SK-N-MC (cell line): Measurements from ENCODE around the gene HK1.

Source experiments
- DNase-seq: peaks from one replicate; pipeline ENCODE4 v3.0.0-alpha.2; 2011; ENCODE audit warnings: low read depth, low spot score
- H3K27ac ChIP-seq: fragments of 200-600 bp; sonication (generic); 2 replicates; pipeline ENCODE4 v1.5.1; 2016; ENCODE audit warnings: mixed run types
- H3K36me3 ChIP-seq: fragments of 200-600 bp; sonication (generic); 2 replicates; pipeline ENCODE4 v1.6.1; 2017; ENCODE audit warnings: antibody characterized with exemption, low read length, mixed read lengths; ENCODE audit not compliant: insufficient read depth
- H3K4me3 ChIP-seq: fragments of 200-600 bp; sonication (generic); 2 replicates; pipeline ENCODE4 v1.5.1; 2016
- H3K9ac ChIP-seq: fragments of 200-600 bp; sonication (generic); 2 replicates; pipeline ENCODE4 v1.8.0; 2017; ENCODE audit warnings: mixed run types, mixed read lengths; ENCODE audit not compliant: insufficient read length
- H3K9me3 ChIP-seq: fragments of 200-600 bp; sonication (generic); 2 replicates; pipeline ENCODE4 v1.6.1; 2017; ENCODE audit warnings: low read depth, mild to moderate bottlenecking, antibody characterized with exemption, low read length, moderate library complexity, mixed read lengths
- EZH2 ChIP-seq: fragments of 200-600 bp; sonication (generic); IDR thresholded peaks from one replicate; pipeline ENCODE4 v1.6.1; 2017; ENCODE audit warnings: antibody characterized with exemption
- FOXP2 ChIP-seq: optimal IDR thresholded peaks from 2 replicates; pipeline ENCODE3; 2011; ENCODE audit warnings: mild to moderate bottlenecking, moderate library complexity; ENCODE audit not compliant: insufficient read depth; ENCODE audit errors: extremely low read length, control extremely low read depth
- POLR2AphosphoS5 ChIP-seq: IDR thresholded peaks from 2 replicates; pipeline ENCODE4 v1.6.1; 2012; ENCODE audit warnings: mild to moderate bottlenecking, low read depth, low read length, borderline replicate concordance

The HK1 gene

GRCh38 chr10:69240455-69240854, 37.8 kb upstream of the HK1 start:
- TF ChIP-seq POLR2AphosphoS5 (no peak), EZH2 (no peak), FOXP2 (no peak)
- Histone ChIP-seq H3K27ac (no peak overlapping the region), H3K36me3 (no peaks in the 10 kb centered on the region), H3K9me3 (no peaks in the 10 kb centered on the region), H3K9ac (no peak overlapping the region), H3K4me3 (no peak overlapping the region)
- no peak for DNase-seq

DNA sequence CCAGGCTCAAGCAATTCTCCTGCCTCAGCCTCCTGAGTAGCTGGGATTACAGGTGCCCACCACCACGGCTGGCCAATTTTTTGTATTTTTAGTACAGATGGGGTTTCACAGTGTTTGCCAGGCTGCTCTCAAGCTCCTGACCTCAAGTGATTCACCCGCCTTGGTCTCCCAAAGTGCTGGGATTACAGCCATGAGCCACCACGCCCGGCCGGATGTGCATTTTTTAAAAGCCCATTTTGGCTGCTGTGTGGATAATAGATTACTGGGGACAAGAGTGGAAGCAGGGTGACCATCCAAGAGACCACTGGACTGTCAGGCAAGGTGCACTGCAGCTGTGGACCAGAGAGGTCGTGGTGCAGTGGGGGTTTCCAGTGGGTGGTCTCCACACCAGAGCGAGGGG, 36.7 kb upstream of the HK1 start:
- TF ChIP-seq FOXP2 (no peak), POLR2AphosphoS5 (no peak), EZH2 (no peak)
- Histone ChIP-seq H3K36me3 (no peaks in the 10 kb centered on the region), H3K4me3 (no peak overlapping the region), H3K9me3 (no peaks in the 10 kb centered on the region), H3K27ac (no peak overlapping the region), H3K9ac (no peak overlapping the region)
- DNase-seq = no peak

DNA sequence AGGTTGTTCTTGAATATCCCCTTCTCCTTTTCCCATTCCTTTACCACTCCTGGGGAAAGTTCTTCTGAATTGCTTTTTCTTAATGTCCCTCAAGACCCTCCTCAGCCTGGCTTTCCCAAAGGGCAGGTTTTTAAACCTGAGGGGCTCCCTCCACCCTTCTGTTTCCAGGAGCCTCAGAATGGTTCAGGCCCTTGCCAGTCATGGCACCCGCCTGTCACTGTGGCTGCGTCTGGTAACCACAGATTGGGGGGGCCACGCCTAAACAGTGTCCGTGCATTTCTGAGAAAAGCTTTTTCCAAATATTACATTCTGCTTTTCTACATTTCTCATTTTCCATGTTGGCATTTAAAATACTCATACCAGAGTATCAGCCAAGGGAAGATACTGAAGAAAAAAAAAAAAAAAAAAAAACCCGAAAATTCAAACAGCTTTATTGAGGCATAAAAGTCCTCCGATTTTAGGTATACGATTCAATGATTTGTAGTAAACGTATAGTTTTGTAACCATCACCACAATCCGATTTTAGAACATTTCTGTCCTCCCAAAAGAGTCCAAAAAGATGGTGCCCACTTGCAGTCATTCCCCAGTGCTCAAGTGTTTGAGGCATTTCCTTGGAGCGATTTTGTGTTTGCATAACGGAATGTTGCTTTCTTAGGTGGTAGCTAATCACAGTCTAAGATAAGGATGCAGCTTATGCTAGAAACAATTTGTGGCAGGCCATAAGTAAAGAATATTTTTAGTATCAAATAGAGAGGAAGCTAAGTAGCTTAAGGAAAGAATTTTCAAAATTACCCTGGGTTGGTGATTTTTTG, 36.0 kb upstream of the HK1 start:
- no peak overlapping the region for H3K9ac ChIP-seq
- no peak for DNase-seq
- TF ChIP-seq POLR2AphosphoS5 = no peak
- no peak for TF ChIP-seq EZH2
- no peak for TF ChIP-seq FOXP2

GRCh38 chr10:69242852-69243212, 35.5 kb upstream of the HK1 start:
- H3K27ac ChIP-seq = peak overlapping the region; percentile 62; the same call in 1 of the 2 replicates
- peak; percentile 56 for DNase-seq
- H3K36me3 ChIP-seq = no peaks in the 10 kb centered on the region
- TF ChIP-seq FOXP2 (no peak), POLR2AphosphoS5 (no peak), EZH2 (no peak)
- H3K9ac ChIP-seq = no peak overlapping the region
- H3K4me3 ChIP-seq = peak overlapping the region; percentile 48
- no peaks in the 10 kb centered on the region for H3K9me3 ChIP-seq

More for the DNA sequence above, 36.0 kb upstream of the HK1 start:
- Histone ChIP-seq H3K4me3 (peak overlapping the region; percentile 48), H3K36me3 (no peaks in the 10 kb centered on the region), H3K9me3 (no peaks in the 10 kb centered on the region), H3K27ac (peak overlapping the region; percentile 62; the same call in 1 of the 2 replicates)

GRCh38 chr10:69243817-69244216, 34.5 kb upstream of the HK1 start:
- H3K4me3 ChIP-seq = no peak overlapping the region
- no peaks in the 10 kb centered on the region for H3K36me3 ChIP-seq
- H3K27ac ChIP-seq = no peak overlapping the region
- H3K9me3 ChIP-seq = no peaks in the 10 kb centered on the region
- no peak for TF ChIP-seq EZH2
- TF ChIP-seq POLR2AphosphoS5 = no peak
- TF ChIP-seq FOXP2 = no peak
- no peak overlapping the region for H3K9ac ChIP-seq
- DNase-seq = no peak

- no peaks in the 10 kb centered on the region for H3K9me3 ChIP-seq
- TF ChIP-seq POLR2AphosphoS5 (no peak), FOXP2 (no peak), EZH2 (no peak)
- H3K9ac ChIP-seq = no peak overlapping the region
- no peak for DNase-seq
- H3K36me3 ChIP-seq = no peaks in the 10 kb centered on the region
- H3K27ac ChIP-seq = no peak overlapping the region
- H3K4me3 ChIP-seq = no peak overlapping the region
These were observed 32.3 kb upstream of the HK1 start for GRCh38 chr10:69246036-69246435.

GRCh38 chr10:69246581-69247312, 31.5 kb upstream of the HK1 start:
- Histone ChIP-seq H3K9ac (no peak overlapping the region), H3K36me3 (no peaks in the 10 kb centered on the region), H3K27ac (no peak overlapping the region), H3K4me3 (no peak overlapping the region), H3K9me3 (no peaks in the 10 kb centered on the region)
- TF ChIP-seq FOXP2 = no peak
- TF ChIP-seq EZH2 = no peak
- no peak for TF ChIP-seq POLR2AphosphoS5
- no peak for DNase-seq

- H3K9ac ChIP-seq = no peak overlapping the region
- no peaks in the 10 kb centered on the region for H3K9me3 ChIP-seq
- DNase-seq = no peak
- H3K27ac ChIP-seq = no peak overlapping the region
- no peak for TF ChIP-seq EZH2
- no peak for TF ChIP-seq POLR2AphosphoS5
- no peak for TF ChIP-seq FOXP2
- no peaks in the 10 kb centered on the region for H3K36me3 ChIP-seq
- H3K4me3 ChIP-seq = no peak overlapping the region
These were observed 31.0 kb upstream of the HK1 start for GRCh38 chr10:69247313-69247710.
